NCI-H345 (cell line): ENCODE data around the gene USP12.
"Not testable (repeated sequence)": the region's sequence is repeated elsewhere in the genome, so short reads cannot be mapped to it uniquely, and the experiment has no call there.

Experiments
- DNase-seq: peaks from one replicate; lab custom pipeline; 2025; lab: John Stamatoyannopoulos, UW

Gene USP12

DNA sequence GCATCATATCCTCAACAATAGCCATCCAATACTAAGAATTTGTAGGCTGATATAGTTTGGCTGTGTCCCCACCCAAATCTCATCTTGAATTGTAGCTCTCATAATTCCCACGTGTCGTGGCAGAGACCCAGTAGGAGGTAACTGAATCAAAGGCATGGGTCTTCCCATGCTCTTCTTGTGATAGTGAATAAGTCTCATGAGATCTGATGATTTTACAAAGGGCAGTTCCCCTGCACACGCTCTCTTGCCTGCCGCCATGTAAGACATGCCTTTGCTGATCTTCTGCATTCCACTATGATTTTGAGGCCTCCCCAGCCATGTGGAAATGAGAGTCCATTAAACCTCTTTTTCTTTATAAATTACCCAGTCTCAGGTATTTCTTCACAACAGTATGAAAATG lies 48.2 kb downstream of the USP12 start:
- not testable (repeated sequence) for DNase-seq

DNA sequence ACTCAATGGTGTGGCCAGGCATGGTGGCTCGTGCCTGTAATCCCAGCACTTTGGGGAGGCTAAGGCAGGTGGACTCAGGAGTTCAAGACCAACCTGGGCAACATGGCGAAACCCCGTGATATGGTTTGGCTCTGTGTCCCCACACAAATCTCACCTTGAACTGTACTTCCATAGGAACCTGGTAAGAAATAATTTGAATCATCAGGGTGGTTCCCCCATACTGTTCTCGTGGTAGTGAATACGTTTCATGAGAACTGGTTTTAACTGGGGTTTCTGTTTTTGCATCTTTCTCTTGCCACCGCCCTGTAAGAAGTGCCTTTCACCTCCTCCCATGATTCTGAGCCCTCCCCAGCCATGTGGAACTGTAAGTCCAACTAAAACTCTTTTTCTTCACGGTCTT lies 49.6 kb downstream of the USP12 start:
- no peak for DNase-seq

DNA sequence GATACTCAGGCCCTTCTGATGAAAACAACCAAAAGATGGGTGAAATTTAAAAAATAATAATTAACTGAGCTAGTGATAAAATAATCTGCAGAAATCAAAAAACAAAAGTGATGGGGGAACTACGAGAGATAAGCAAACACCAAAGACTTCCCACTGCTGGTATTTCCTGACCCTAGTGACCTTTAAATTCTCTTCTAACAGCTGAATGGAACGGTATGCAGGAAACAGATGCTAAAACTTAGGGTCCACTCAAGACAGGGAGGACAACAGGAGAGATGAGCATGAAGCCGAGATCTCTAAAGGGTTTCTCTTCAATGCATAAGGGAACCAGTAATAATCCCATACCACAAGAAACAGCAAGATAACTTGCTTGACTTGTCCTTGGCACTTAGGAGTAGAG lies 50.8 kb downstream of the USP12 start:
- no peak for DNase-seq

DNA sequence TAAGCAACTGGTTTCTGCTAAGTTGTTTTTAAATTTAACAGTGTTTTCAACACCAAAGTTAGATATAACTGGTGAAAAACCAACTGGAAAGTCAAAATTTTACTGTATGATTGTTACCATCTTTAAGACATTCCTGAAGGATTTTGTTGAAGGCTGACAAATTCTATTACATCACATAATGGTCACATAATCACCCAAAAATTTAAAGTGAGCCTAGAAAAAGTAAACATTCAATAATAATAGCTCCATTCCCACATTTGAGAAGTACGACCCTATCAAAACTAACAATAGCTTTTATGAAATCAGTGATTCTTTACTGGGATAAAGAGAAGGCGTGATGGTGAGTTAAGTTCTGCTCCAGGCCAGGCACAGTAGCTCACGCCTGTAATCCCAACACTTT lies 51.6 kb downstream of the USP12 start:
- DNase-seq = no peak

DNA sequence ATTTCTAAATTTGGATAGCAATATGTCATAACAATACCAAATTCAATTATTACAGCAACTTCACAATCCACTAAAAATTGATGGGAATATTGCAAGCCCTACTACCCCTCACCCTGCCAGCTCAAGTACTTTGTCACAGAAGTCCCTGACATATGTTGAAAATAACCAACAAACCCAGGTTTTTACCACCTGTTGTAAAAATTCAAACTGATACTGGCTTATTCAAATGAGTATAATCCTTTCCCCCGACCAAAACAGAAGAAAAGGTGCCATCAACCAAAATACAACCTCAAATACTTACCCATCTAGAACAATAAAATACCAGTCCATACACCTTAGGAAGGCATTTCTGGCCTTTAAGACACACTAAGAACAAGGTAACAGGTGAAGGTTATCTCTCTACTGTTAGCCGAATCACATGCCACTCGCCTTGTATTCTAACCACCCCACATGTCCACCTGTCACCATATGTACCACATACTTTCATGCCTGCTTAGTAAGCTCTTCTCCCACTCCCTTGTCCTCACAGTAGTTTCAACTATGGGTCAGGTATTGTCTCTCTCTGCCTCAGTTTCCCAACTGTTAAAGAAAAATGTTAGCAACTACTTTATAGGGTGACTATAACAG lies 53.1 kb downstream of the USP12 start:
- no peak for DNase-seq

DNA sequence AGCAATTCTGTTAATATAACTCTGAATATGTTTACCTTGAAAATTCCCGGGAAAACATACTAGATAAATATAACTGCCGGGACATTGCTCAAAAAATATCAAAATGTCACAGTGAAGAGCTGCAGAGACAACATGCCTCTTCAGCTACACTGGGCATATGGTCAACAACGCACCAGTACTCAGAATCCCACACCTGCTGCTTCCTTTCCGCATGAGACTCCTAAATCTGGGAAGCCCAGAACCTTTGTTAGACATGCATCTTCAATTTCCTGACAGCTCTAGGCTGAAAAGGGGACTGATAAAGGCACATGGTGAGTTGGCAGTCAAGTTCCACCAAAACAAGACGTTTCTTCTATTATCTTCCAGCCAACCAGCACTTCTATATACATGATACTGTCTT lies 53.7 kb downstream of the USP12 start:
- DNase-seq = no peak

DNA sequence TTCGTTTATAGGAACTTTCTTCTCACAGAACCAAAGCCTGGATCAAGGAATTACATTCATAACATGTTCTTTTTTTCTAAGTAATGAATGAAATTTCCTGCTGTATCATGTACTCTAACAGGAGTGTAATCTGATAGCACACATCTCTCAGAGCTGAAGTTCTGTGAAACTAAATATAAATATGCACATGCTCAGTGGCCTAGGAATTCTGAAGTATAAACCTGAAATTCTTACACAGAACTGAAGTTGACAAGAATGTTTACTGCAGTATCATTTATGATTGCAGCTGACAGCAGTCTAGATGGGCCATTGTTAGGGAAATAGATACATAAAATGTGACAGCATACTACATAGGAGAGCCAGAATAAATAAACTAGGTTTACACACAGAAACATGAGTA lies 54.5 kb downstream of the USP12 start:
- no peak for DNase-seq

DNA sequence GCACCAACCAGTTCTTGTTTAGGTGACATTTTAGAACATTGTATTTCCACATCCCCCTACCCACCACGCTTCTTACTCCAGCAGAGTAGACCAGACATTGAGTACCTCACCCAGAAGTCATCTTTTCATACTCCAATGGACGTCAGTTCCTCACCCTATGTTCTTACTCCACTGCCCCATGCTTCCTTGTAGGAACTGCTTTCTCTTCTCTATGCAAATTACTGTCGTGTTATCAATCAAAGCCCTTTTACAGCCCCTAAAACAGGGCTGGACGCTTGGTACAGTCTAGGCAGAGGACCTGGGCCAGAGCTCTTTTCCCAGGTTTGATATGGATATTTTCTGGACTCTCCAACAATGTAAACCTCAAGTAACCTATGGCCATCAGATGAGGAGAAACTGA lies 58.2 kb downstream of the USP12 start:
- DNase-seq = no peak

DNA sequence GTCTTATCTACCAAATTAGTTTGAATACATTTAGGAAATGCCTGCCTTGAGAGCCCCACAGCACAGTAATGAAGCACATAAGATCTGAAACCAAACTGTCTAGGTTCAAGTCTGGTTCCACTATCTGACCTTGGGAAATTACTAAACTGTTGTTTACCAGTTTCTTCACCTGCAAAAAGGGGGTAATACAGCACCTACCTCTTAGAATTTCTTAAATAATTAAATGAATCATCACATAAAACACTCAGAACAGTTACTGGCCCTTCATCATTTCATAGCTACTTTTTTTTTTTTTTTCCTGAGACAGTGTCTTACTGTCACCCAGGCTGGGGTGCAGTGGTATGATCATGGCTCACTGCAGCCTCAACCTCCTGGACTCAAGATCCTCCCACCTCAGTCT lies 59.6 kb downstream of the USP12 start:
- DNase-seq = no peak

DNA sequence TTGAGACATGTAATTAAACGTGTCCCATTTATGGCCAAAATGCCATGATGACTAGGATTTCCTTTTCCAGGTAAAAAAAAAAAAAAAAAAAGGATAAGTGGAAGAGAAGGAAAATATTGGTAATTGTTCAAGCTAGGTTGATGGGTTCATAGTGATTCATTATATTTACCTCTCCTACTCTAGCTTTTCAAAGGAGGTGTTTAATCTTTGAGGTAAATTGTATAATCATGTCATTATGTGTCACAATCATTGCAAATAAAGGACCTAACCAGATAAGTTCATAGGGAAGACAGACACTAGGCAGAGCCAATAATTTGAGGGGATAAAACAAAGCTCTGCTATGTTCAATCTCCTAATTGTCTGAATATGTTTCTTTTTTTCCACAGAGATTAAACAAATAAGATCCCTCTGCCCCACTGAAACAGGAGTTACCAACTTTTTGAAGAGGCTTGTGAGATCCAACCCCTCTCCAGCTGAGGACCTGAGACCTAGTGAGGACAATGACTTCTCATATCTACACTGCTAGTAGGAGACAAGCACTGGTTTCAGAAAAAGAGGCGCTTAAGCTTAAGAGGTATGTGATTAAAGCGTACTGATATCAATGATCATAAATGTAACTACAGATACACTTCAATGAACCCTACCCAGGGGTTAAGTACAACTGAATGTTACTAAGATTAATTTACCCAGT lies 61.4 kb downstream of the USP12 start:
- DNase-seq = no peak

DNA sequence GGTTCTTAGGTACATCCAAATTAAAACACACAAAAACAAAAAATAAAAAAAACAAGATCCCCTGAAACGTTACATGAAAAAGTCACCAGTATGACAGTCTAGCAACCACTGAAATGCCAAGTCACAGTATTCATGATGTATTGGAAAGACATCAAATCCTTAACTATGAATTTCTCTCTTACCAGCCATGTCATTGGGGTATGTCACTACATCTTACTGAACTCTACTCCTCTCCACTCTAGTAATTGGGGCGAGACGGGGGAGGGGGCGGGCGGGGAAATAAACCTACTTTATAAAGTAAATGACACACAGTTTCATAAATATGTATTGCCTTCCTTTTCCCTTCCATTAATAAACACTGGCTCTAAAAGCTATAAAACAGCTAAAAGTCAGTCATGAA lies 65.5 kb downstream of the USP12 start:
- DNase-seq = no peak

DNA sequence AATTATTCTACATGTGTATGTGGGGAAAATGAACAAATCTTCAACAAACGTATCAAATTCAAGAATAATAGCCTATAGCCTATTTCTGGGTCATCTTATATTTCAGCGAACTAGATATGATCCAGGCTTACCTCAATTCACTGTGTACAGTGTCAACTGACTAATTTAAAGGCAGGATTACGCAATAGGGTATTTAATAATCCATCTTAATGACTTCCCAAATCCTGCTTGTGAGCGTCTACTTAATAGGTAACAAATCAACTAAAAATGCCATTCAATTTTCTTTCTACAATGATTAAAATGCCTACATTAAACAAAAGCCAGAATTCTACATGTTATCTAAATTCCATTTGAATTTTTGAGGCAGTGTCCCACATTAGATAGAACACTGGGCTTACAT lies 67.0 kb downstream of the USP12 start:
- DNase-seq = no peak

DNA sequence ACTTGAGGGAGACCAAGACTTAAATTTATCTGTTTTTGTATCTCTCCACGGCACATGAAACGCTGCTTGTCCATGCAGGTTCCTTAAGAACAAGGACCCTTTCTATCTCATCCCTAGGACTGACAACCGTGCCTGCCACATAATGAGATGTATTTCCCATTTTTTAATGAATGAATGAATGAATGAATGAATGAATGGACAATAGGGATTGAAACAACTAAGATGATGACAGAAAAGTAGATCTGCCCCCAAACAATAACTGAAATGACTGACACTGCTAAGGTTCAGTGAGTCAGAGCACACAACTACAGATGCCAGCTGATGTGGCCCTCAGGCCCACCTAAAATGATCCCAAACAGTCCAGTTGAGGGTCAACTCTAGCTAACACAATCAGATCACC lies 69.8 kb downstream of the USP12 start:
- DNase-seq = no peak

DNA sequence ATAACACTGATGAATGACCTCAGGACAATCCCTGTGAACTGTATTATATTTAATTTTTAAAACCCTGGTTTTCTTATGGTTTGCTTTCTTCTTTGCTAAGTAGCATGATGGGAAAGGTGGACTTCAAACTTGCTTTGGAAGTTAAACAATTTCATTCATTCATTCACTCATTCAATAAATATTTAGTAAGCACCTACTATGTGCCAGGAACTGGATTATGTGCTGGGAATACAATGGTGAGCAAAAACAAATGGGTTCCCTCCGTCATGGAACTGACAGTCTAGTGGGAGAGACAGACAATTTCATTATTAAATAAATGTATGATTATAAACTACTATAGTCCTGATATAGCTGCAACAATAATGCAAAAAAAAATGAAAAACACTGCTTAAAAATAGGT lies 70.3 kb downstream of the USP12 start:
- DNase-seq = no peak

DNA sequence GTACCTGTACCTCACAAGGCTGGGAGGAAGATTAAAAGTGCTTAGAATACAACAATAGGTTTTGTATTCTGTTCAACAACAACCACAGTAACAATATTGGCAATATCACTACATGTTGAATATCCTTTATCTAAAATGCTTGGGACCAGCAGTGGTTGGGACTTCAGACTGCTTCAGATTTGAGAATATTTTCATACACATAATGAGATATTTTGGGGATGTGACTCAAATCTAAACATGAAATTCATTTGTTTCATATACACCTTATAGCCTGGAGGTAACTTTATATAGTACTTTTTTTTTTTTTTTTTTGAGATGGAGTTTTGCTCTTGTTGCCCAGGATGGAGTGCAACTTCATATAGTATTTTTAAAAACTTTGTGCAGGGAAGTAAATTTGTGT lies 73.9 kb downstream of the USP12 start:
- DNase-seq = no peak

DNA sequence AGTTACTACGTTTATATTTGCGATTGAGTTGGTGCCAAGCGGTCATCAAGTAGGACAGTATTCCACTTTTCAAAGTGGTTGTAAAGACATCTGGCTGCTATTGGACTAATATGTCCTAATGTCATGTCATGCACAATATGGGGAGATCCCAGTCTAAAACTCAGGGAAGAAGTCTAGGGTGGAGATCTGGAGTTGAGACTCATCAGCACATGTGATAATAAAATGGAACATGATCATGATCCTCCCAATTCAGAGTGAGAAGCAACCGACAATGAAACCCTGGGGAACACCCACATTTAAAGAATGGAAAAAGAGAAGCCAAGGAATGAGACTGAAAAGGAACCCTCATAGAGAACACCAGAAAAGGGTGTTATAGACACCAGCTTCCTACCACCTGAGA lies 80.2 kb downstream of the USP12 start:
- DNase-seq = no peak

DNA sequence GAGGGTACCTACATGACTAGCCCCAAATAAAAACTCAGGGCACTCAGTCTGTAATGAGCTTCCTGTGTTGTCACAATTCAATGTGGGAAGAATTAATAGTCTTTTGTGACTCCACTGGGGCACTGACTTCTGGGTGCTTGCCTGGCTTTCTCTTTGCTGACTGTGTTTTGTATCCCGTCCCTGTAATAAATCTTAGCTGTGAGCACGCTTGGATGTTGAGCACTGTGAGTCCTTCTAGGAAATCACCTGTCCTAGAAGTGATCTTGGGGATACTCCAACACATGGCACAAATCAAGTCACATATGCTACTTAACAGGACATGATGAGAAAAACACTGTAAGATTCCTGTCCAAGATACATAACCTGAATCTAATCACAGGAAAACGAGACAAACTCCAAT lies 83.0 kb downstream of the USP12 start:
- DNase-seq = no peak

DNA sequence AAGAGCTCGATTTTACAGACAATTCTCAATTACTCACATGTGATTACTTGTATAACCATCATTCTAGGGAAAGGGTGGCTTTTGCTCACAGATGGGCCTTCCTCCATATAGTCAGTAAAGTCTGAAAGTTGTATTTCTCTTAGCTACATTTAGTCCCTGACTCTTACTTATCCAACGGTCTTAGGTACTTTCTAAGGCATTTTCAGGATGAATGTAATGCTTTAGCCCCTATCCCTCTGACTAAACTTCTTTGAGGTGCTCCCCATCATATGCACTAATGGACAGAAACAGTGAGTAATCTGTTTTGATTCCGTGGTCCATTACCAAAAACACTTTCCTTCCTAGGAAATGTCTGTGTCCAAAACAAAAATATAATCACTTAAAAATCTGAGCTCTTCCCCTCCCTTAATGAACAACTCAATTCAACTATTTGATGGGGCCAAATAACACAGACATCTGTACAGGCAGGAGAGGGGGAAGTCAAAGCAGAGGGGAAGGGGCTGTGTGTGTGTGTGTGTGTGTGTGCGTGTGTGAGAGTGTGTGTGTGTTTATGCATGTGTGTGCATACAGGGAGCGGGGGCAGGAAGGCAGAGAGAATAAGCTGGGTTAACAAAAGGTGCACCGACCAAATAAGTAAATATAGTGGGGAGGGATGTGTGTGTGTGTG lies 84.9 kb downstream of the USP12 start:
- DNase-seq = no peak

DNA sequence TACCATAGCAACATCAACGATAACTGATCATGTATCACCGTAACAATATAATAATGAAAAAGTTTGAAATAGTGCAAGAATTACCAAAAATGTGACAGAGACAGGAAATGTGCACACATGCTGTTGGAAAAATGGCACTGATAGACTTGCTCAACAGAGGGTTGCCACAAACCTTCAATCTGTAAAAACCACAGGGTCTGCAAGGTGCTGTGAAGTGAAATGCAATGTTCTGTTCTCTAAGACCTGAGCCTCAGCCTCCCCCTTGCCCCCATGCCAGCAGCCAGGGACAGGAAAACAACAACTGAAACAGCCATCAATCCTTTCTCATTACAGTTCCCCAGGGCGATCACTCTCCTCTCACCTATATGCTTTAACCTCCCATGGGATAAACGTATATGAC lies 88.4 kb downstream of the USP12 start:
- DNase-seq = no peak

DNA sequence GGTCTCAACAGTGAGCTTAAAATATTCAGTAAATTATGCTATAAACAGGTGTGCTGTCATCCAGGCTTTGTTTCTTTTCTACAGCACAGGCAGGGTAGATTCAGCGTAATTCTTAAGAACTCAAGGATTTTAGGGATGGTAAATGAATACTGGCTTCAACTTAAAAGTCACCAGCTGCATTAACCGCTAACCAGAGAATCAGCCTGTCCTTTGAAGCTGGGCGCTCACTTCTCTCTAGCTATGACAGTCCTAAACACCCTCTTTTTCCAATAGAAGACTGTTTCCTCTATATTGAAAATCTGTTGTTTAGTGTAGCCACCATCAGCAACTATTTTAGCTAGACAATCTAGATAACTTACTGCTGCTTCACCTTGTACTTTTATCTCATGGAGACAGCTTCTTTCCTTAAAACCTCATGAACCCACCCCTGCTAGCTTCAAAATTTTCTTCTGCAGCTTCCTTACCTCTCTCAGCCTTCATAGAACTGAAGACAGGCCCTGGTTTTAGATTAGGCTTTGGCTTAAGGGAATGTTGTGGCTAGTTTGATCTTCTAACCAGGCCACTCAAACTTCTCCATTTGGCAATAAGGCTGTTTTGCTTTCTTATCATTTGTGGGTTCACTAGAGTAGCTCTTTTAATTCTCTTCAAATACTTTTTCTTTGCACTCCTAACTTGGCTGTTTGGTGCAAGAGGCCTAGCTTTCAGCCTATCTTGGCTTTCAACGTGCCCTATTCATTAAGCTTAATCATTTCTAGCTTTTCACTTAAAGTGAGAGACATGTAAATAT lies 89.5 kb downstream of the USP12 start:
- no peak for DNase-seq

DNA sequence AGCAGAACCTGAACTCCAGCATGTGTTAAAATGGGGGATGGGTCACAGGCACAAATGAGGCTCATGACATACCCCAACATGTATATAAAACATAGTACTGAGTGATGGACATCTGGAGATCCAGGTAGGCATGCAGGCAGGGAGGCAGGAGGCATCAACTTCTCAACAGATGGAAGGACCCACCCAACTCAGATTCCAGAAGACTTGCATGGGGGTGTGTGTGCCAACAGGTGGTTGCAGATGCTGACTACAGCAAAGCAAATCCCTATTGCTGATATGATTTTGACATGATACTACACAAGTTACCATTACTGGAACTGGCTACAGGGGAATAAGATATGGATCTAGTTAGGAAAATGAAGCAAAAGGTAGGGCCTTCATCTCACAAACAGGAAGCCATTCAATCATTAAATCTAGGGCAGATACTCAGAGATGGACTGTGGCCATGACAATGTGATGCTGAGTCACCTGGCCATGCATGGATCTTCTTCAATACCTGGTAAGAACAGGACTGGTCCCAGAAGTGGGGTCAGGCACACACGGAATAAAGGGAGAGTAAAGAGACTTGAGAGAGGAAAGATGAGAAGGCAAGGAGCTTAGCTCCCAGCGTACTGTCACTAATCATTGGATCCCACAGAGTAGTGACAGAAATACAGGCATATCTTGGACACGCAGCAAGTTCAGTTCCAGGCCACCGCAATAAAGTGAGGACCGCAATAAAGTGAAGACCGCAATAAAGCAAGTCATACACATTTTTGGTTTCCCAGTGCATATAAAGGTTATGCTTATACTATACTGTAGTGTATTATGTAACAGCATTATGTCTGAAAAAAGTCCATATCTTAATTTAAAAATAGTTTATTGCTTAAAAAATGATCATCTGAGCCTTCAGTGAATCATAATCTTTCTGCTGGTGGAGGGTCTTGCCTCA lies 91.3 kb downstream of the USP12 start:
- no peak for DNase-seq
